ENCODE data around the gene EHMT1.

Gene EHMT1

GRCh38 chr9:137817236-137818200, 198.7 kb downstream of the EHMT1 start:
- TF ChIP-seq, protein P1, sequence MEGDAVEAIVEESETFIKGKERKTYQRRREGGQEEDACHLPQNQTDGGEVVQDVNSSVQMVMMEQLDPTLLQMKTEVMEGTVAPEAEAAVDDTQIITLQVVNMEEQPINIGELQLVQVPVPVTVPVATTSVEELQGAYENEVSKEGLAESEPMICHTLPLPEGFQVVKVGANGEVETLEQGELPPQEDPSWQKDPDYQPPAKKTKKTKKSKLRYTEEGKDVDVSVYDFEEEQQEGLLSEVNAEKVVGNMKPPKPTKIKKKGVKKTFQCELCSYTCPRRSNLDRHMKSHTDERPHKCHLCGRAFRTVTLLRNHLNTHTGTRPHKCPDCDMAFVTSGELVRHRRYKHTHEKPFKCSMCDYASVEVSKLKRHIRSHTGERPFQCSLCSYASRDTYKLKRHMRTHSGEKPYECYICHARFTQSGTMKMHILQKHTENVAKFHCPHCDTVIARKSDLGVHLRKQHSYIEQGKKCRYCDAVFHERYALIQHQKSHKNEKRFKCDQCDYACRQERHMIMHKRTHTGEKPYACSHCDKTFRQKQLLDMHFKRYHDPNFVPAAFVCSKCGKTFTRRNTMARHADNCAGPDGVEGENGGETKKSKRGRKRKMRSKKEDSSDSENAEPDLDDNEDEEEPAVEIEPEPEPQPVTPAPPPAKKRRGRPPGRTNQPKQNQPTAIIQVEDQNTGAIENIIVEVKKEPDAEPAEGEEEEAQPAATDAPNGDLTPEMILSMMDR (IDR thresholded peaks at IDR 0.05; ENCODE audit: insufficient read depth, low read length): no peak
- TF ChIP-seq GABPA (IDR thresholded peaks at IDR 0.05; ENCODE audit: low read depth) (no peak), POLR2AphosphoS5 (IDR thresholded peaks at IDR 0.05; ENCODE audit: low read depth) (no peak), SPI1 (IDR thresholded peaks at IDR 0.05; ENCODE audit: borderline replicate concordance, low read depth) (no peak), REST (IDR thresholded peaks at IDR 0.05; ENCODE audit: insufficient replicate concordance, low read depth) (no peak)
- DNase-seq (ENCODE audit: low read depth in 1 of 2, low spot score in 1 of 2): no peak
- Histone ChIP-seq H3K27ac (replicated peaks) (no peak overlapping the region), H3K27me3 (ENCODE audit: insufficient read depth, poor library complexity, severe bottlenecking) (no peaks in the 10 kb centered on the region), H3K4me3 (replicated peaks; ENCODE audit: insufficient read depth, low read length) (no peak overlapping the region)

GRCh38 chr9:137818286-137818685, 199.5 kb downstream of the EHMT1 start:
- TF ChIP-seq SPI1 (IDR thresholded peaks at IDR 0.05; ENCODE audit: borderline replicate concordance, low read depth) (no peak), GABPA (IDR thresholded peaks at IDR 0.05; ENCODE audit: low read depth) (no peak), POLR2AphosphoS5 (IDR thresholded peaks at IDR 0.05; ENCODE audit: low read depth) (no peak), REST (IDR thresholded peaks at IDR 0.05; ENCODE audit: insufficient replicate concordance, low read depth) (no peak)
- TF ChIP-seq, protein P1 (IDR thresholded peaks at IDR 0.05; ENCODE audit: insufficient read depth, low read length): no peak
- no peak overlapping the region for H3K27ac ChIP-seq (replicated peaks)

DNA sequence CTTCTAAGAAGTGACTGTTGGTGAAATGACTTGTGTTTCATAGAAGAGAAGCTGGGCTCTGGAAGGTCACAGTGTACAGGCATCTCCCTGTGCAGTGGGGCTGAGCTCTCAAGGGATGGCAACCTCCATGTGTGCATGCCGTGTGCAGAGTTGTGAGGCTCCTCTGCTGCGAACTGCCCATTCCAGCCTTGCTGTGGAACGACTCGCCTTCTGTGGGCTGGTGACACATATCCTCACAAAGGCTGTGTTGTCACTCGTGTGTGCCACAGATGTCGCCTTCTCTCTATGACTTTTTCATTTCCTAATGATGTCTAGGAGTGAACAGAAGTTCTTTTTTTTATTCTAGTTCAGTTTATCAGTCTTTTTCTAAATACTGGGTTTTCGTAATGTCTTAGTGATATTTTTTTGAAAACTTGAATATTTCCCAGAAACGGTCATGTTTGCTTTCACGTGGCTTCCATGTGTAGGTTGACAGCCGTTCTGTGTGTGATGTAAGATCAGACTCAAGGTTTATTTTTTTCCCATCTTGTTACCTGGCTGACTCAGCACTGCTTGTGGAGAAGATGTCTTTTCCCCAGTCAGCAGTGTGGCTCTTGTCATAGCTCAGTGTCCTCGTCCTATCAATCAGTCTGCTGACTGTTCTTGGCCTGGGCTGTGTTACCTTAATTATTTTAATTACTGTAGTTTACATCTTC, 201.5 kb downstream of the EHMT1 start:
- H3K27me3 ChIP-seq (ENCODE audit: insufficient read depth, poor library complexity, severe bottlenecking): no peaks in the 10 kb centered on the region
- no peak for DNase-seq (ENCODE audit: low read depth in 1 of 2, low spot score in 1 of 2)
- H3K27ac ChIP-seq (replicated peaks): no peak overlapping the region
- no peak for TF ChIP-seq REST (IDR thresholded peaks at IDR 0.05; ENCODE audit: insufficient replicate concordance, low read depth)
- TF ChIP-seq, protein P1 (IDR thresholded peaks at IDR 0.05; ENCODE audit: insufficient read depth, low read length): no peak
- no peak for TF ChIP-seq GABPA (IDR thresholded peaks at IDR 0.05; ENCODE audit: low read depth)
- H3K4me3 ChIP-seq (replicated peaks; ENCODE audit: insufficient read depth, low read length): no peak overlapping the region

More at GRCh38 chr9:137818286-137818685, 199.5 kb downstream of the EHMT1 start:
- no peak for DNase-seq (ENCODE audit: low read depth in 1 of 2, low spot score in 1 of 2)
- H3K4me3 ChIP-seq (replicated peaks; ENCODE audit: insufficient read depth, low read length): no peak overlapping the region
- no peaks in the 10 kb centered on the region for H3K27me3 ChIP-seq (ENCODE audit: insufficient read depth, poor library complexity, severe bottlenecking)
